HG03457 (cell line): ENCODE results near the gene CEBPA.

Experiments used
- ATAC-seq: cut with Tn5 transposase; IDR thresholded peaks from one replicate; pipeline ENCODE4 v1.9.1; 2021; ENCODE audit warnings: moderate number of reproducible peaks; ENCODE audit not compliant: unreplicated experiment

Gene CEBPA

DNA sequence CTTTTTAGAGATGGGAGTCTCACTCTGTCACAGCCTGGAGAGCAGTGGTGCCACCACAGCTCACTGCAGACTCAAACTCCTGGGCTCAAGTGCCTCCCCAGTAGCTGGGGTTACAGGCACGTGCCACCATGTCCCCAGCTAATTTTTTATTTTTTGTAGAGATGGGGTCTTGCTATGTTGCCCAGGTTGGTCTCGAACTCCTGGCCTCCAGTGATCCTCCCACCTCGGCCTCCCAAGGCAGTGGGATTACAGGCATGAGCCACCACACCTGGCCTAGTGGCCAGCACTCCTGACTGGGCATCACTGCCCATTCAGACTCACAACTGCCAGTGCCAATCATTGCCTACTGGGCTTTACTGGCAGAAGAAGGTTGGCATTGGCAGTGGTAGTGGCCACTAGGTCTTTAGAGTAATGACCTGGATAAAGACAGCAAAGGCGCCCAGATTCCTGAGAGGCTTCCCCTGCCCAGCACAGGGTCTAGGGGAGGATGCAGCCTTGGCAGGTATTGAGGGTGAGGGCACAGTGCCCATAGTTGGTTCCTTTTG, 49.8 kb downstream of the CEBPA start:
- no peak for ATAC-seq

- ATAC-seq = no peak
Measured at GRCh38 chr19:33251526-33252090, 50.7 kb downstream of the CEBPA start.

DNA sequence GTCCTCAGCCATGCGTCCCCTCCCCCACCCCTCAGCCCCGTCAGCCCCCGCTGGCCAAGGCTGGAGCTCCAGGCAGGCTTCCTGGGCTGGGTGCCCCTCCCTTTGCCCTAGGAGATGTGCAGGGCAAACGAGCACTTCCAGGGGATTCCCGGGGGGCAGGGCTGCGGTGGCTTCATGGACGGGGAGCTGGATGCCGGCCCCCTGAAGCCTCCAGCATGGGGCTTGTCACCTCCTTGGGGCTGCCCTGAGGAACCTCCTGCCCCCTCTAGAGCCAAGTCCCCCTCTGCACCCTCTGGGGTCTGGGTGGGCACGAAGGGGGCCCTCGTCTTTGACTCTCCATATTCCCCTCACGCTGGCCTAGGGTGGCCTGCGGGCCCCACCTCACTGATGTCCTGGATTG, 51.3 kb downstream of the CEBPA start:
- no peak for ATAC-seq

DNA sequence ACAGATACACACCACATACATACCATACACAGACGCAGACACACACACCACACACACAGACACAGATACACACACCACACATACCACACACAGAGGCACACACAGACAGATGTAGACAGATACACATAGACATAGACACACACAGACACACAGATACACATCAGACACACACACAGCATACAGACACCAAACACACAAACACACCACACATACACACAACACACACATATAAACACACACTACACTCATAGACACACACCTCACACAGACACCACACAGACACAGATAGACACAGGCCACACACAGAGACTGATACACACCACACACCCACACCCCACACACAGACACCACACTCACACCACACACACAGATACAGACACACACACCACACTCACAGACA, 51.8 kb downstream of the CEBPA start:
- ATAC-seq = no peak
